B cell (primary cell): ENCODE measurements around the gene PALD1. TPM values are rescaled to one million over a fixed set of nuclear protein-coding genes. Genes with fewer than 3 reads are reported as not detected.

Source experiments
- ATAC-seq: fragments of 200-7000 bp; cut with Tn5 transposase; one replicate; pipeline ENCODE4 v1.10.0; 2021; ENCODE audit warnings: low read depth, mild to moderate bottlenecking, moderate number of reproducible peaks, moderate library complexity
- CTCF ChIA-PET: fragments of 350-600 bp; sonication (Branson Sonifier 250); formaldehyde crosslinking; loops from one replicate; lab custom pipeline; 2021; ENCODE audit warnings: antibody characterized with exemption, inconsistent platforms; lab: Charles Lee
- POLR2A ChIA-PET: fragments of 350-600 bp; sonication (Branson Sonifier 250); formaldehyde crosslinking; loops from one replicate; lab custom pipeline; 2021; ENCODE audit warnings: antibody characterized with exemption; lab: Charles Lee
- DNase-seq: peaks from one replicate; pipeline ENCODE4 v3.0.0; 2013
- H2AFZ ChIP-seq: 2 replicates; pipeline ENCODE4 v1.6.1; 2012; ENCODE audit warnings: mild to moderate bottlenecking, low read depth, low read length; ENCODE audit not compliant: insufficient read depth, poor library complexity, severe bottlenecking
- H3K27ac ChIP-seq, 2 donors: 1 replicate in 1 of 2; 2 replicates in 1 of 2; pipeline ENCODE4 v1.5.1; 2012 to 2013; ENCODE audit warnings: low read length in 2 of 2, mild to moderate bottlenecking in 2 of 2, moderate library complexity in 1 of 2
- H3K27me3 ChIP-seq, 4 experiments: fragments of 200-600 bp in 1 of 4; sonication (generic) in 1 of 4; replicated peaks in 1 of 4; 1 replicate in 2 of 4; 2 replicates in 2 of 4; pipeline versions ENCODE4 v1.6.1 to v1.7.0; 2013 to 2016; ENCODE audit warnings: low read length in 3 of 4, mild to moderate bottlenecking in 2 of 4, mixed read lengths in 1 of 4, moderate library complexity in 1 of 4; ENCODE audit not compliant: insufficient read depth in 4 of 4, control insufficient read depth in 3 of 4; ENCODE audit errors: control extremely low read depth in 1 of 4
- H3K36me3 ChIP-seq, 2 experiments: replicated peaks in 1 of 2; 1 replicate in 1 of 2; 2 replicates in 1 of 2; pipeline versions ENCODE4 v1.6.1 to v1.7.1; 2013; ENCODE audit warnings: low read length in 1 of 2; ENCODE audit not compliant: insufficient read depth in 2 of 2, control insufficient read depth in 1 of 2; ENCODE audit errors: control extremely low read depth in 1 of 2, extremely low read depth in 1 of 2
- H3K4me1 ChIP-seq, 2 donors: fragments of 200-600 bp in 1 of 2; sonication (generic) in 1 of 2; 1 replicate in 1 of 2; 2 replicates in 1 of 2; pipeline versions ENCODE4 v1.5.1 to v1.6.1; 2013 to 2017; ENCODE audit warnings: low read length in 2 of 2; ENCODE audit not compliant: control insufficient read depth in 2 of 2, insufficient read depth in 2 of 2
- H3K4me2 ChIP-seq: replicated peaks from 2 replicates; pipeline ENCODE3; 2012; ENCODE audit warnings: mild to moderate bottlenecking, low read depth, low read length; ENCODE audit not compliant: poor library complexity, severe bottlenecking
- H3K4me3 ChIP-seq, 5 experiments: fragments of 200-600 bp in 1 of 5; sonication (generic) in 1 of 5; 1 replicate in 3 of 5; 2 replicates in 2 of 5; pipeline versions ENCODE4 v1.5.1 to v1.7.0; 2011 to 2016; ENCODE audit warnings: low read length in 4 of 5, mild to moderate bottlenecking in 4 of 5, low read depth in 2 of 5, control low read depth in 1 of 5, moderate library complexity in 1 of 5; ENCODE audit not compliant: insufficient read depth in 1 of 5; ENCODE audit errors: control extremely low read depth in 1 of 5, extremely low read depth in 1 of 5
- H3K79me2 ChIP-seq: fragments of 200-600 bp; sonication (generic); one replicate; pipeline ENCODE4 v1.6.0; 2016; ENCODE audit warnings: low read length; ENCODE audit not compliant: control insufficient read depth, insufficient read depth
- H3K9ac ChIP-seq: fragments of 200-600 bp; sonication (generic); 2 replicates; pipeline ENCODE4 v1.6.1; 2017; ENCODE audit warnings: mild to moderate bottlenecking, low read length, moderate library complexity
- H3K9me3 ChIP-seq, 3 donors: one replicate each; pipeline versions ENCODE4 v1.6.1 to v1.7.1; 2013; ENCODE audit warnings: low read length in 2 of 3; ENCODE audit not compliant: control insufficient read depth in 2 of 3, insufficient read depth in 1 of 3; ENCODE audit errors: control extremely low read depth in 1 of 3
- H4K20me1 ChIP-seq: 2 replicates; pipeline ENCODE4 v1.6.0; 2012; ENCODE audit warnings: mild to moderate bottlenecking, low read length; ENCODE audit not compliant: insufficient read depth, control insufficient read depth, poor library complexity, severe bottlenecking
- H3K27ac Mint-ChIP-seq: one replicate; pipeline ENCODE4 v1.8.0; 2021; ENCODE audit warnings: mixed read lengths
- H3K27me3 Mint-ChIP-seq: one replicate; pipeline ENCODE4 v1.8.0; 2021; ENCODE audit warnings: mixed read lengths
- H3K4me1 Mint-ChIP-seq: one replicate; pipeline ENCODE4 v1.8.0; 2021; ENCODE audit warnings: mixed read lengths
- H3K4me3 Mint-ChIP-seq: one replicate; pipeline ENCODE4 v1.8.0; 2021; ENCODE audit warnings: mixed read lengths
- H3K9me3 Mint-ChIP-seq: one replicate; pipeline ENCODE4 v1.8.0; 2022; ENCODE audit warnings: mixed read lengths; ENCODE audit not compliant: insufficient read depth
- CTCF ChIP-seq: fragments of 200-600 bp; IDR thresholded peaks from one replicate; pipeline ENCODE4 v1.8.0; 2022; ENCODE audit warnings: antibody characterized with exemption, mild to moderate bottlenecking
- EZH2 ChIP-seq: IDR thresholded peaks from 2 replicates; pipeline ENCODE4 v1.6.1; 2012; ENCODE audit warnings: borderline replicate concordance, low read depth, mild to moderate bottlenecking, moderate library complexity, low read length; ENCODE audit not compliant: insufficient read depth, poor library complexity, severe bottlenecking
- WGBS: methylation state at CpG from one replicate; pipeline ENCODE4 v1.1.5; 2013; ENCODE audit warnings: missing lambda C conversion rate; ENCODE audit not compliant: insufficient coverage; 5-methylcytosine and 5-hydroxymethylcytosine counted together
- intact Hi-C: fragments of 100-400 bp; cut with micrococcal nuclease; formaldehyde crosslinking; loops from one replicate; pipeline ENCODE4 v1.10.0; 2022
- polyA plus RNA-seq: library from polyadenylated mRNA; depleted of rRNA; stranded (reverse); fragments of >200 nt; gene quantifications from 2 replicates; pipeline ENCODE4 v1.2.3, GENCODE V29; 2012
- total RNA-seq, 2 donors: library from RNA; stranded (reverse); fragments of 120-200 nt in 1 of 2; gene quantifications; 1 replicate in 1 of 2; 2 replicates in 1 of 2; pipeline versions ENCODE4 v1.2.3 to v1.2.4, GENCODE V29; 2013 to 2022

The PALD1 gene
- total and polyA plus RNA-seq, 2 donors (not counting 1 experiment from before 2014, with no cell fraction given) = 2.2 to 2.8 TPM

- ChIA-PET CTCF (no interaction called here), POLR2A (no interaction called here)
- no peak overlapping the region for H3K9ac ChIP-seq
- H3K27ac Mint-ChIP-seq = no peak overlapping the region
- no peak overlapping the region for H3K4me2 ChIP-seq
- H3K4me3 Mint-ChIP-seq = no peak overlapping the region
- no peaks in the 10 kb centered on the region for H3K79me2 ChIP-seq
- no peak for DNase-seq
- WGBS = 96% methylated on average over 14 of the region's 14 CpGs
- H3K36me3 ChIP-seq = no peaks in the 10 kb centered on the region
- no peaks in the 10 kb centered on the region for H3K9me3 Mint-ChIP-seq
- no peak overlapping the region for H2AFZ ChIP-seq
- H3K4me3 ChIP-seq = no peak overlapping the region
- H3K4me1 Mint-ChIP-seq = no peaks in the 10 kb centered on the region
- no peaks in the 10 kb centered on the region for H3K4me1 ChIP-seq
- H3K27me3 Mint-ChIP-seq = peaks cover 16% of the 10 kb centered on the region
- H4K20me1 ChIP-seq = no peaks in the 10 kb centered on the region
- H3K27ac ChIP-seq = no peak overlapping the region
- peaks cover 0 to 3% (median 0%) of the 10 kb centered on the region in 4 experiments for H3K27me3 ChIP-seq
- intact Hi-C loops = no loop called here
- H3K9me3 ChIP-seq = no peaks in the 10 kb centered on the region
- no peak for TF ChIP-seq CTCF
- TF ChIP-seq EZH2 = no peak
- no peak for ATAC-seq
Observed at GRCh38 chr10:70596110-70596798, 117.7 kb downstream of the PALD1 start.
